Breast epithelium (tissue), 3 donors: ENCODE measurements around the gene CROCC2.

Experiments
- POLR2A ChIP-seq: fragments of 450-650 bp; IDR thresholded peaks from one replicate; pipeline ENCODE4 v1.6.1; 2016; ENCODE audit warnings: antibody characterized with exemption, mild to moderate bottlenecking, moderate library complexity
- TF ChIP-seq, protein P1 (sequence below), 3 donors: fragments of 450-650 bp; IDR thresholded peaks; one replicate each; pipeline ENCODE4 v1.5.1; 2016 to 2017; ENCODE audit warnings: antibody characterized with exemption in 3 of 3, mild to moderate bottlenecking in 3 of 3, moderate library complexity in 3 of 3

- TF ChIP-seq, protein P1, sequence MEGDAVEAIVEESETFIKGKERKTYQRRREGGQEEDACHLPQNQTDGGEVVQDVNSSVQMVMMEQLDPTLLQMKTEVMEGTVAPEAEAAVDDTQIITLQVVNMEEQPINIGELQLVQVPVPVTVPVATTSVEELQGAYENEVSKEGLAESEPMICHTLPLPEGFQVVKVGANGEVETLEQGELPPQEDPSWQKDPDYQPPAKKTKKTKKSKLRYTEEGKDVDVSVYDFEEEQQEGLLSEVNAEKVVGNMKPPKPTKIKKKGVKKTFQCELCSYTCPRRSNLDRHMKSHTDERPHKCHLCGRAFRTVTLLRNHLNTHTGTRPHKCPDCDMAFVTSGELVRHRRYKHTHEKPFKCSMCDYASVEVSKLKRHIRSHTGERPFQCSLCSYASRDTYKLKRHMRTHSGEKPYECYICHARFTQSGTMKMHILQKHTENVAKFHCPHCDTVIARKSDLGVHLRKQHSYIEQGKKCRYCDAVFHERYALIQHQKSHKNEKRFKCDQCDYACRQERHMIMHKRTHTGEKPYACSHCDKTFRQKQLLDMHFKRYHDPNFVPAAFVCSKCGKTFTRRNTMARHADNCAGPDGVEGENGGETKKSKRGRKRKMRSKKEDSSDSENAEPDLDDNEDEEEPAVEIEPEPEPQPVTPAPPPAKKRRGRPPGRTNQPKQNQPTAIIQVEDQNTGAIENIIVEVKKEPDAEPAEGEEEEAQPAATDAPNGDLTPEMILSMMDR (IDR thresholded peaks at IDR 0.05): no peak
- TF ChIP-seq POLR2A: no peak
Measured at GRCh38 chr2:240959941-240960308, 53.8 kb downstream of the CROCC2 start.
